HG02852 (cell line): ENCODE data around the gene ADAM8.
"Not testable (repeated sequence)": the region's sequence is repeated elsewhere in the genome, so short reads cannot be mapped to it uniquely, and the experiment has no call there.

Experiments used
- ATAC-seq: cut with Tn5 transposase; IDR thresholded peaks from one replicate; pipeline ENCODE4 v1.9.1; 2021; ENCODE audit warnings: mild to moderate bottlenecking, moderate library complexity; ENCODE audit not compliant: unreplicated experiment

ADAM8 gene

DNA sequence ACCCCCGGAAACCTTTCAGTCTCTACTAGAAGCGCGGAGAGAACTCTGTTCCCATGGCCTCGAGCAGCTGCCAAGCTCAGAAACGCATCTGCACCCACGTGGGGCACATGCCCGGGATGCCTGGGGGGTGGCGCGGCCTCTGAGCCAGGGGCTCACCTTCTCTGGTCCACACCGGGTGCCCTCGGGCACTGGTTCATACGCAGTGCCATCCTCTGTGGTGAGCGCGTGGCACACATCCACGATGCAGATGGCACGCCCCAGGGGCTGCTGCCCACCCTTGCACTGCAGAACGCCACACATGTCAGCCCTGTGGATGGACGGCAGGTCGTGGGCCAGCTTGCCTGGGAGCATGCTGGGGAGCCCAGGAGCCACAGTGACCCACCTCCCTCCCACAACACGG, 6.5 kb downstream of the ADAM8 start:
- ATAC-seq = no peak

DNA sequence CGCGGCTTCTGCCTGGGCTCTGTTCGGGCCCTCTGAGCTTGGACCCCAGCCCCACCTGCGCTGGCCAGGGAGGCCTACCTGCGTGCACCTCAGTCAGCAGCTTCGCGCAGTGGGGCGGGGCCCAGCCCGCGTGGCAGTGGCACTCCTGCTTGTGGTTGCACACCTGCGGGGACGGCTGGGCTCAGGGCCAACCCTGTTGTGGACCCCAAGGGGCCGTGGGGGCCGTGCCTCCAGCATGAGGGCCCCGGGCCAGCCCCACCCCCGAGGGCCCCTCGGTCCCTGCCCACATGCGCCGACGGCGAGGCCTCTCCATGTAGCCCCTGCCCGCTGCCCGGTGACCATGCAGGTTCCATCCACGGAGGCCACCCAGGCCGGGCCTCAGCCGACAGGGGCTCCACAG, 7.3 kb downstream of the ADAM8 start:
- ATAC-seq = no peak

DNA sequence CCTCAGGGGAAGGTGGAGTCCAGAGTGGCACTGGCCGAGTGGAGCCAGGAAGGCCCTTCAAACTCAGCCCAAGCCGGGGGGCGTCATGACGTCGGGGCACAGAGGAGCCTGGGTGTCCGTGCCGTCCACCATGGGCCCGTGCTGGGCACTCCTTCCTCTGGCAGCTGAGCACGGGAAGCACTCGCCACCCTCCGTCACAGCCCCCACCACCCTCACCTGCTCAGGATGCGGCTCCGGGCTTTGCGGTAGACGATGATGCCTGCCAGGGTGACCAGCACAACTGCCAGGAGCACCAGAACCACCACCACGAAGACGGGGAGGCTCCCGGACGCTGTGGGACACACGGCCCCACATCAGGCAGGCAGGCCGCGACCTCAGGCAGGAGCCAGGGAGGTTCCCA, 8.1 kb downstream of the ADAM8 start:
- ATAC-seq = no peak

DNA sequence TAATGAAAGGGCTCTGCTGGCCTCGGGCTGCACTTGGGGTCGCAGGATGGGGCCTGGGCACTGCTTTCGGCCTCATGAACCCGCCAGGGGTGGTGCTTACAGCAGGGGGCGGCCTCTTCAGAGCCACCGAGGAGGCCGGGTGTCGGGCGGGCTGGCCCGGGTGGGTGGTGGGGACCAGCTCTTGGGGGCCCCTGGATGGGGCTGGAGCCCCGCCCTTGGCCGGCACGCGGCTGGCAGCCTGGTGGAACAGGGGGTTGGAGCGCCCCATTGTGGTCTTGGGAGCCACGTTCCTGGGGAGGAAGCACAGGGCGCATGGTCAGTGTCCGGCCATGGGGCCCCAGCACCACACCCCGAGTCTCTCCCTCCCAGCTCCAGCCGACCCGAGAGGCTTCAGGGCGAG, 8.8 kb downstream of the ADAM8 start:
- no peak for ATAC-seq

DNA sequence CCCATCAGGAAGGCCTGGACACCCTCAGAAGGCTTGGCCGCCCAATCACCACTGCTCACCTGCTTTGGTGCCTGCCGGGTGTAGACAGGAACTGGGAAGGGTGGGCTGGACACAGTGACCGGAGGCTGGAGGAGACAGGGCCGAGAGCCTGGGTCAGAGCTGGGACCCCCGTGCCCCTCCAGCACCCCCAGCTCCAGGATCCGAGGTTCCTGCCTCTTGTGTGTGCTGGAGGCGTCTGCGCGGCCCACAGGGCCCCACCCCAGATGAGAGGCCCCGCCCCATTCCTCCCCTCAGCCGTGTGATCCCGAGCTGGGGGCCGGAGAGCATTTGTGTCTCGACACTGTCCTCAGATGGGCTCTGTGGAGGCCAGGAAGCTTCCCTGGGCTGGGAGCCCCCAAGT, 9.4 kb downstream of the ADAM8 start:
- no peak for ATAC-seq

DNA sequence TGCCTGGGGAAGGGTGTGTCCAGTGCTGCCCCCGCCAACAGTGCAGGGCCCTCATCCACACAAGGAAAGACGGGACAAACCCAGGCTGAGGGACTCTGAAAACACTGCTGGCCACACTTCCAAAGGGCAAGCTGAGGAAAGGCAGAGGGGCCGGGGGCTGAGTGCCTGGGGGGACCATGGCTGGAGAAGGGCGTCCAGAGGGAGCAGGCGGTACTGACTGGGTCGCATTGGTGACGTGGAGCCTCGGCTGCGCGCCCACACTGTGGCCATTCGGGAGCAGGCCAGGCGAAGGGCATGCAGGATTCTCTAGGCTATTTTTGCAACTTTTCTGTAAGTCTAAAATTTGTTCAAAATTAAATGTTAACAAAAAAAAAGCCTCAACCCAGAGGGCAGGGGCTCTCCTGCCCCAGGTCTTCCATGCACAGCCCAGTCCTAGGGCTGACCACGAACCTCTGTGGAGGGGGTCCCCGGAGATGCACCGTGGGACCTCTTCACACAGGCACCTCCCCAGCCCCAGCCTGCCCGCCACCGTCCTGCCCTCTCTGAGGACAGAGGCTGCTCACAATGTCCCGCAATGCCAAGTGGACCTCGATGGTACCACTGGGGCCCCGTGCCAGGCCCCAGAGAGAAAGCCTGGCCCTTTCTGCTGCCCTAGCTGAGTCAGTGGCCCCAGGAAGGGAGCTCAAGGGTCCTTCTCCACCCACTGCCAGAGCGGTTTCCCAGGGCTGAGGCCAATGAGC, 10.4 kb downstream of the ADAM8 start:
- no peak for ATAC-seq

DNA sequence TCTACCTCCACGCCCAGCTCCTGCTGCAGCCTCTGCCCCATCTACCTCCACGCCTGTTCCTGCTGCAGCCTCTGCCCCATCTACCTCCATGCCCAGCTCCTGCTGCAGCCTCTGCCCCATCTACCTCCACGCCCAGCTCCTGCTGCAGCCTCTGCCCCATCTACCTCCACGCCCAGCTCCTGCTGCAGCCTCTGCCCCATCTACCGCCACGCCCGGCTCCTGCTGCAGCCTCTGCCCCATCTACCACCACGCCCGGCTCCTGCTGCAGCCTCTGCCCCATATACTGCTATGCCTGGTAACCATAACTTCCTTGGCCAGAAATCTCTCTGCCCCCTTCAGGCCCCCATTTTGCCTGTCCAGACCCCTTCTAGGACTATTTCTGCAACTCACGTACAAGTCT, 11.6 kb downstream of the ADAM8 start:
- ATAC-seq = not testable (repeated sequence)

DNA sequence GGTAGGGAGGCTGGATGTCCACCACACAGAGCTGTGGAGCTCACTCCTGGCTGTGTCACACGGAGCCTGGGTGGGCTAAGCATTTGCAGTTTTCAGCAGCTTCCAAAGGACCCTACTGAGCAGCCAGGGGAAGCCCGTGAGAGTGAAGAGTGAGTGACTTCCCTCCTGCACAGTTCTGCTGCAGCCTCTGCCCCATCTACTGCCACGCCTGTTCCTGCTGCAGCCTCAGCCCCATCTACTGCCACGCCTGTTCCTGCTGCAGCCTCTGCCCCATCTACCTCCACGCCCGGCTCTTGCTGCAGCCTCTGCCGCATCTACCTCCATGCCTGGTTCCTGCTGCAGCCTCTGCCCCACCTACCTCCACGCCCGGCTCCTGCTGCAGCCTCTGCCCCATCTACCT, 12.2 kb downstream of the ADAM8 start:
- ATAC-seq = no peak

DNA sequence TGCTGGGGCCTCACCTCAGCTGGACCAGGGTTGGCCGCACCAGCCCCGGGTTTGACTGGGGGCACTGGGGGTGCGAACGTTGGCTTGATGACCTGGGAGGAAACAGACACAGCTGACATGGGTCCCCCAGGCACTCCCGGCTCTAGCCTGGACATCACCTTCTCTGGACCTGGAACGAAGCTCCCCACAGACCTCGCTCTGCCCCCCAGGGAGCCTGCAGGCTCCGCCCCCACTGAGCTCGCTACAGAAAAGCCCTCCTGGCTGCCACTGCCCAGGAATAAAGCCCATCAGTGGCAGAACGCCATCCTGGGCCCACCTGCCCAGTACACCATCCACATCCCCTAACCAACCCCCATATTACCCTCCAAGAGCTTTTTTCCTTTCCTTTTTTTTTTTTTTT, 13.0 kb downstream of the ADAM8 start:
- no peak for ATAC-seq

DNA sequence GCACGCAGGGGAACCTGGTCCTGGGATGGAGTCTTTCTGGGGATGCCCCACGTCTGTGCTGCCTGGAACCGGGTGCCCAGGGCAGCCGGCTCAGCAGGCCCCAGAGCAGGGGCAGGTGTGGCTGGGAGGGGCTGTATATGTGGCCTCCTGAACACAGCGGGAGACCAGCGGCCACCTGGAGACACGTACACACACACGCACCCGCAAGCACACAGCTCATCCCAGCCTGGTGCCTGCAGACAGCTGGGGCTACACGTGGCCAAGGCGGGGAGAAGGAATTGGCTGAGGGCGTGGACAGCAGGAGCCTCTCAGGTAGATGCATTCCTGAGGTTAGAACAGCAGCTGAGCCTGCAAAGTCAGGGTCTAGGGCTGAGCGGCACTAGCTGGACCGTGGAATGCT, 14.0 kb downstream of the ADAM8 start:
- no peak for ATAC-seq

DNA sequence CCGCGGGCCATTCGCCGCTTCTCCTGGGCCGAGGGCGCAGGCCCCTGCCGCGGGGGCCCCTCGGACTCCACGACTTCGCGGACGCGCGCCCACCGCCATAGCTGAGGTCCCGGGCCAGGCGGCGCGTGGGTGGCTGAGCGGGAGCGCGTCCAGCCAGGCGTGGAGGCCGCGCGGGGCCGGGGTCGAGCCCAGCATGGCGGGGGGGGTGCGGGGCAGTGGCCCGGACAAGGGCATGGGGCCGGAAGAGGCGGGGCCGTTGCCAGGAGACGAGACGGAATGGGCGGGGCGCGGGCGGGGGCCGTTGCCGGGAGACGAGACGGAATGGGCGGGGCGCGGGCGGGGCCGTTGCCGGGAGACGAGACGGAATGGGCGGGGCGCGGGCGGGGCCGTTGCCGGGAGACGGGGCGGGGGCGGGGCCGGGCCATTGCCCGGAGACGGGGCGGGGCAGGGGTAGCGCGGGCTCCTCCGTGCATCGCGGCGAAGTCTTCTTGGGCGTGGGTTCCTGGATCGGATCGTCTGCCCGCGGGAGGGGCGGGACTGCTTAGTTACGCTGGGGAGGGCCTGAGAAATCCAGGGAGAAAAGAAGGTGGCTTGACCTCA, 14.8 kb downstream of the ADAM8 start:
- ATAC-seq = peak; percentile 60

DNA sequence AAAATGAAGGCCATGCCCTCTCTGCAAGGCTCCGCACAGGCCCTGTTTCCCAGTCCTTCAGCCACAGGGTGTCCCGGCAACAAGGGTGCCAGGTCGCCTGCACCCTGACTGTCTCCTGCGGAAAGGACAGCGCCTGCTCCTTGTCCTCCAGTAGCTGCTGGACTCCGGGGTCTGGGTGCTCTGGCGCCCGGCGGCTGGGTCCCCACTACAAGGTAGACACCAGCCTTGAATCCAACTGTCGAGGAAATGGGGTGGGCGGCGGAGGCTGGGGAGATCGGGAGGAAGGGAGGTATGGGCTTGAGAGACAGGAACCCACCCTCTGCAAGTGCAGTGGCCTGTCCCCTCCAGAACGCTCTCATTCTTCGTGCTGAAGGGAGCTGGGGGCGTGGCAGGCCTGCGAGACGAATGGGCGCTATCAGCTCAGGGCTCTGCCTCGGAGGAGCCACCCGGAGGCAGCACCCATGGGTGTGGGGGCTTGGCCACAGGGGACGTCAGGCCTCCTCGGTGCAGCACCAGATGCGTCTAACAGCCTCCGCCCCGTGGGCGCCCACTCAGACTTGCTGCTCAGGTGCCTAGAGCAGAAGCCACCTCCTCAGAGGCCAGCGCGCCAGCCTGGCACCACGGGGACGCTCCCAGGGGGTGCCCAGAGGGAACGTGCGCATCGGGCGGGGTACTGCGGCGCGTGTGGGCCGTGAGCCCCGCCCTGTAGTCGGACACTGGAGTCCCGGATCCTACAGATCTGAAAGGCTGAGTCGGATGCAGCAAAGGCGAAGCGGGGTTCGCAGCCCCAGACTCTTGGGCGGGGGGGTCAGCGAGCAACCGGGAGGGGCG, 15.6 kb downstream of the ADAM8 start:
- peak; percentile 37 for ATAC-seq

DNA sequence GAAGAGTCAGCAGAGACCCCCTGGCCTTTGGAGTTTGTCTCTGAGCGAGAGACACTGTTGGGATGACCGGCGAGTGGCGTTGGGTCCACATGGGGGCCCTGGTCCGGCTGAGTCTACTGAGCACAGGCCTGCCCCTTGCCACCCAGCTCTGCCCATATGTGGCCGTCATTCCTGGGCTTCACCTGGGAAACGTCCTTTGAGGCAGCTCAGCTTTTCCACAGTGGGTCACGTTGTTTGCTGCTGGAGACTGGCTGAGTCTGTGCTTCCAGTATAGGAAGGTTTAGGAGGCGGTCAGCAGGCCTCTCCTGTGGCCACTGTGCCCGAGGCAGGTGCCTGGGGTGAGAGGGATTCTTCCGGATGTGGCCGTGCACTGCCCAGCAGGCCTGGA, 17.1 kb downstream of the ADAM8 start:
- ATAC-seq = no peak

DNA sequence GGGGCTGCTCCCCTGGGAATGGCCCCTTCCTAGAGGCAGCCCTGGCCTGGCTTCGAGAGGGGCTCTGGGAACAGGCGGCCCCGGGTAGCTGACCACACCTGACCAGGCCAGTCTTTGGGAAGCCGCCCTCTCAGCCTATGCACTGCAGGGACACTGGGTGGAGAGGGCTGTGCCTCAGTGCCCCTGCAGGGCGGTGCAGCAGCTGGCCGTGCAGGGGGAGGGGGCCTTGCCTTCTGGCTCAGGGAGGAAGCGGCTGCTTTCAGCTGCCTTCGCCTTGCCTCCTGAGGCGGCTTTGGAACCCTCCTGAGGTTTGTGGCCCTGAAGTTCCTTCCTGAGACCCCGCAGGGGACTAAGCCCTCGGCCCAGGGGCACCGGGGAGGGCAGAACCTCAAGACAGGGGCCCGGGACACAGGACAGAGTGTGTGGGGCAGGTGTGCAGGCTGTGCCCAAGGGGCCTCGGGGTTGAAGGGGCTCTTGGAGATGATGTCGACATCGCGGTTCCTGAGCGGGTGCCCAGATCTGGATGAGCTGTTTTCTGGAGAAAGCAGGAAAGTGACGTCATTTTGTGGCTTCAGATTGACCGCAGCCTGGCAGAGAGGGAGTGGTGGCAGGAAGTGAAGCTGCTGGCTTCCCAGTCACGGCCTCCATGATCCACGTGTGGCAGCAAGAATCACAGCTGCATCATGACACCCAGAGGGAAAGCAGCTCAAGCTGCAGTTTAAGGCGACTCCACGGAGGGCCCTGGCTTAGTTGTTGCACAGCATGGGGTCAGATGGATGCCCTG, 17.7 kb downstream of the ADAM8 start:
- no peak for ATAC-seq

DNA sequence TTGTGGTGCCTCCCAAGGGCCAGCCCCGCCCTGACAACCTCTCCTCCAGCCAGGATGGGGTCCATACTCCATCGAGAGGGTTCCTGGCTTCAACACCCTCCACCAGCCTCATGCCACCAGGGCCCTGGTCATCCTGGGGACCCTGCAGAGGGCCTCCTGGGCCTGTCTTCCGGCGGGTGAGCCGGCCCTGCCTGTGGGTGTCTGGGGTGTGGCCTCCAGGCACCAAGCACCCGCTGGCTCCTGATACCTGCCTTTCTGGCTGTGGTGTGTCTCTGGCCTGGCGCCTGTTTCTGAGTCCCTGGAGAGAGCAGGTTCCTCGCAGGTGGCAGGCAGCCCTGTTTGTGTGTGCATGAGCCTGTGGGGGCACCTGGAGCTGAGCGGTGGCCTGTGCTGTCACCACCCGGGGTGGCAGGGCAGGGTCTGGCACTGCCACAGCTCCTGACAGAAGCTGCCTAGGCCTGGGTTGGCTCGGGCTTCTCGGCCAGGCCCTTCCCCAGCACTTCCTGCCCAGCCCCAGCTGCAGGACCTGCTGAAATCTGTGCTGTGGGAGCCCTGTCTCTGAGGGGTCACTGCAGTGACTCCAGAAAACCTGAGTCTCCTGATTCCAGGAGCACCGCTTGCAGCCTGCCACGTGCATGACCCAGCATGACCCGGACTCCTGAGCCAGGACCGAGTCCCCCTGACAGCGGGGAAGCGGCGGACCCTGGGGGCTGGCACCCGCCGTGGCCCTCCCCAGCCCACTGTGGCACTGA, 18.4 kb downstream of the ADAM8 start:
- no peak for ATAC-seq

DNA sequence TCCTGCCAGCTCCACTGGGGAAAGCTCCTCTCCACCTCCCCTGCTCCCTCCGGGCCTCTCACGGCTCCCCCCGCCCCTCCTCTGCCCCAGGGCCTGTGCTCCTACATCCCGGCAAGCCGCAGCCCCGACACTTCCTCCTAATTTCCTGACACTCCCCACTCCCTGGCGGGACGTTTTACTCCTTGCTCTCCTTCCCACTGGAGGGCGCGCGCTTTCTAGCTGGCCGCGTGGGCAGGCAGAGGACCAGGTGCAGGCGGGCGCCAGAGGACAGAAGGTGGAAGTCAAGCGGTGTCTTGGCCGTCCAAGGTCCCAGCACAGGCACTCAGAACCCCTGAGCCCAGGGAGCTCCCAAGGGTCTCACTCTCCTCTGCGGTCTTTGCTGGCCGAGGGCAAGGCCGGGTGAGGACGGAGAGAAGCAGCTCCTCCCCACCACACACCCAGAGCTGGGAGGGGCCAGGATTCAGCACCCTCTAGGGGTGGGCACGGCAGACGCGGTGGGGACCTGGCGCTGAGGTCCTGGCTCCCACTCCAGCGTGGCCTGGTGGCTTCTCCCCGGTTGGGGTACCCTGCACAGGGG, 19.1 kb downstream of the ADAM8 start:
- ATAC-seq = no peak

DNA sequence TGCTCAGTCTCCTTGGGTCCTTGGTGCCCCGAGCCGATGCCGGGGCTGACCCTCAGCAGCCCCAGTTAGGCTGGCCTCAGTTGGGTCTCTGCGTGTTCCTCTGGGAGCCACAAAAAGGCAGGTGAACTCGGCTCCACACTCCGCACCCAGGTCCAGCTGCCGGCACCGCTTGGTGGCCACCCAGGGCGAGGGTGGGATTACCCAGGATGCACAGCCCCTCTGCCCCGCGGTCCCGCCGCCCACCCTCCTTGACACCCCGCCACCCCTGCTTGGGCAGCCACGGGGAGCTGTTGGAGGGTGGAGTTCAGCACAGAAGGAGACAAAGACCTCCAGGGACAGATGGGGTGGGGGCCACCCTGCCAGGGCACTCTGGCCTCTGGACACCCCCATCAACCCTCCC, 21.3 kb downstream of the ADAM8 start:
- no peak for ATAC-seq

DNA sequence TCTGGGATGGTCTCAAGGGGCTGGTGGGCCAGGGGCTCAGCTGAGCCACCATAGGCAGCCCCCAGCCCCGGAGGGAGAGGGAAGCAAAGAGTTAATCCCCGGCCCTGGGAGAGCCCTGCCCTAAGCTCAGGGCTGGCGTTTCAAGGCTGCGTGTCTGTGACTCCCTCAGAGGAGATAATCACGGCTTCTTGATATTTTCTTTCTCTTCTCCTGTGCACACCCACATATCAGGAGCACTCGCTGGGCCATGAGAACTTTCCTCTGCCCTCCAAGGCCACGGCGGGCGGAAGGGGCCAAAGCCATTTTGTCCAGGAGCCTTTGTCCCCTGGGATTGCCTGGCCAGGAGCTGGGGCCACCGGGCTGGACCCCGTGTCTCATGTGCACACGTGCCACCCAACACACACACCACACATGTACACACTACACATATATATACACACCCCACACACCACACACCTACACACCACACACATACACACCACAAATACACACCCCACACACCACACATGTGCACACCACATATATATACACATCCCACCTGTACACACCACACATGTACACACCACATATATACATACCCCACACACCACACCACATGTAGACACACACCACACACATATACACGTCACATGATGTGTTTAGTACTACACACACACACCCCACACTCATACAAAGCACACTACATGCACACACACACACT, 22.1 kb downstream of the ADAM8 start:
- no peak for ATAC-seq

DNA sequence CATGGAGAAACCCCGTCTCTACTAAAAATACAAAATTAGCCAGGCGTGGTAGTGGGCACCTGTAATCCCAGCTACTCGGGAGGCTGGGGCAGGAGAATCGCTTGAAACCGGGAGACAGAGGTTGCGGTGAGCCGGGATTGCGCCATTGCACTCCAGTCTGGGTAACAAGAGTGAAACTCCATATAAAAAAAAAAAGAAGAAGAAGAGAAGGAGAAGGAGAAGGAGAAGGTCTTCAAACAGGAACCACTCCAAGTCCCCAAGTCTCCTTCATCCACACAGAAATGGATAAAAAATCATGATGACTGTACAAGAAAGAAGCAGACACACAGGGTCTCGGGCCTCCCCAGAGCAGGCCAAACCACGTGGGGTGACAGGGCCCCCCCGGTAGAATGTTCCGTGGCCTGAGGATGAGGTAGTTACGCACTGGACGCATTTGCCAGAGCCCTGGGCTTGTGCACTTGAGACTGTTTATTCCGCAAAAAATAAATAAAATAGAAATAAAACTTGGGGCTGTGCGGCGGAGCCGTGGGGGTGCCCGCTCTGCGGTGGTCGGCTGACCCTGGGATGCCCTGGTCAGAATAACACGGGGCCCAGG, 23.2 kb downstream of the ADAM8 start:
- no peak for ATAC-seq
